WTC11 (cell line): ENCODE data around the gene MMP24OS. TPM values are rescaled to one million over a fixed set of nuclear protein-coding genes. Genes with fewer than 3 reads are reported as not detected.

ENCODE experiments used
- ATAC-seq: fragments of 200-7000 bp; cut with Tn5 transposase; 2 replicates; pipeline ENCODE4 v1.10.0; 2021; ENCODE audit warnings: mild to moderate bottlenecking, moderate library complexity
- CTCF ChIA-PET: fragments of 300-600 bp; sonication (Branson Sonifier 250); formaldehyde crosslinking; loops from one replicate; lab custom pipeline; 2021; ENCODE audit warnings: antibody characterized with exemption; lab: Charles Lee
- POLR2A ChIA-PET: fragments of 350-600 bp; sonication (Branson Sonifier 250); formaldehyde crosslinking; loops from one replicate; lab custom pipeline; 2021; ENCODE audit warnings: antibody characterized with exemption; lab: Charles Lee
- DNase-seq: peaks from one replicate; pipeline ENCODE4 v3.0.0; 2021; ENCODE audit warnings: low spot score
- H3K27ac Mint-ChIP-seq: 2 replicates; pipeline ENCODE4 v1.8.0; 2021; ENCODE audit warnings: mixed read lengths
- H3K27me3 Mint-ChIP-seq: 2 replicates; pipeline ENCODE4 v1.8.0; 2021; ENCODE audit warnings: low read depth, mild to moderate bottlenecking, moderate library complexity, mixed read lengths
- H3K36me3 Mint-ChIP-seq: 2 replicates; pipeline ENCODE4 v1.8.0; 2021; ENCODE audit warnings: mixed read lengths
- H3K4me1 Mint-ChIP-seq: 2 replicates; pipeline ENCODE4 v1.8.0; 2022; ENCODE audit warnings: mixed read lengths
- H3K4me3 Mint-ChIP-seq: 2 replicates; pipeline ENCODE4 v1.8.0; 2021; ENCODE audit warnings: mild to moderate bottlenecking, moderate library complexity, mixed read lengths
- H3K9me3 Mint-ChIP-seq: 2 replicates; pipeline ENCODE4 v1.8.0; 2021; ENCODE audit warnings: mixed read lengths
- ATF1 ChIP-seq: sonication (generic); formaldehyde crosslinking; IDR thresholded peaks from 2 replicates; pipeline ENCODE4 v1.8.1; 2023; ENCODE audit warnings: mild to moderate bottlenecking, moderate library complexity, missing genetic modification reagents
- ELF4 ChIP-seq: sonication (generic); formaldehyde crosslinking; IDR thresholded peaks from 2 replicates; pipeline ENCODE4 v1.8.1; 2022; ENCODE audit warnings: low read depth, mild to moderate bottlenecking, moderate library complexity, missing genetic modification reagents
- ETV6 ChIP-seq: sonication (generic); formaldehyde crosslinking; IDR thresholded peaks from 2 replicates; pipeline ENCODE4 v1.8.1; 2022; ENCODE audit warnings: mild to moderate bottlenecking, missing genetic modification reagents
- FOXP1 ChIP-seq: sonication (generic); formaldehyde crosslinking; IDR thresholded peaks from 2 replicates; pipeline ENCODE4 v1.8.0; 2022; ENCODE audit warnings: missing genetic modification reagents, mild to moderate bottlenecking, moderate library complexity, borderline replicate concordance
- GRHL2 ChIP-seq: fragments of 250-450 bp; sonication (Bioruptor Pico); IDR thresholded peaks from 2 replicates; pipeline ENCODE4 v1.8.0; 2022; ENCODE audit warnings: mild to moderate bottlenecking, moderate library complexity; ENCODE audit not compliant: insufficient replicate concordance, severe bottlenecking
- NFATC4 ChIP-seq: fragments of 250-450 bp; sonication (Bioruptor Pico); IDR thresholded peaks from 2 replicates; pipeline ENCODE4 v1.9.0; 2021; ENCODE audit warnings: mild to moderate bottlenecking
- NFE2L1 ChIP-seq: sonication (generic); formaldehyde crosslinking; IDR thresholded peaks from 2 replicates; pipeline ENCODE4 v1.8.1; 2023; ENCODE audit warnings: missing genetic modification reagents
- RORB ChIP-seq: fragments of 250-450 bp; sonication (Bioruptor Pico); IDR thresholded peaks from 2 replicates; pipeline ENCODE4 v1.9.0; 2021; ENCODE audit warnings: mild to moderate bottlenecking
- SP1 ChIP-seq: sonication (generic); formaldehyde crosslinking; conservative IDR thresholded peaks from 2 replicates; pipeline ENCODE4 v1.8.1; 2022; ENCODE audit warnings: missing genetic modification reagents
- ZNF232 ChIP-seq: sonication (generic); formaldehyde crosslinking; IDR thresholded peaks from 2 replicates; pipeline ENCODE4 v1.8.0; 2022; ENCODE audit warnings: mild to moderate bottlenecking, missing genetic modification reagents
- ZNF317 ChIP-seq: sonication (generic); formaldehyde crosslinking; IDR thresholded peaks from 2 replicates; pipeline ENCODE4 v1.8.1; 2023; ENCODE audit warnings: low read depth, mild to moderate bottlenecking, moderate library complexity, missing genetic modification reagents, borderline replicate concordance
- ZNF423 ChIP-seq: fragments of 250-450 bp; sonication (Bioruptor Pico); IDR thresholded peaks from 2 replicates; pipeline ENCODE4 v2.1.2; 2022; ENCODE audit warnings: mild to moderate bottlenecking, moderate library complexity
- total RNA-seq: library from RNA; stranded (reverse); gene quantifications from 3 replicates; pipeline ENCODE4 v1.2.3, GENCODE V29; 2021
- TF ChIP-seq, protein P1 (sequence below): sonication (generic); formaldehyde crosslinking; IDR thresholded peaks from 2 replicates; pipeline ENCODE4 v1.8.1; 2022; ENCODE audit warnings: low read depth, missing genetic modification reagents, borderline replicate concordance
- TF ChIP-seq, protein P2 (sequence below): sonication (generic); formaldehyde crosslinking; IDR thresholded peaks from 2 replicates; pipeline ENCODE4 v1.8.0; 2022; ENCODE audit warnings: mild to moderate bottlenecking, missing genetic modification reagents
- TF ChIP-seq, protein P3 (sequence below): fragments of 250-450 bp; sonication (Bioruptor Pico); IDR thresholded peaks from 2 replicates; pipeline ENCODE4 v1.9.0; 2021; ENCODE audit warnings: moderate library complexity, mild to moderate bottlenecking, inconsistent platforms, borderline replicate concordance
- TF ChIP-seq, protein P4 (sequence below): sonication (generic); formaldehyde crosslinking; IDR thresholded peaks from 2 replicates; pipeline ENCODE4 v1.8.1; 2022; ENCODE audit warnings: mild to moderate bottlenecking, moderate library complexity, missing genetic modification reagents
- TF ChIP-seq, protein P5 (sequence below): fragments of 250-450 bp; sonication (Bioruptor Pico); IDR thresholded peaks from 2 replicates; pipeline ENCODE4 v1.9.0; 2021; ENCODE audit warnings: mild to moderate bottlenecking
- TF ChIP-seq, protein P6 (sequence below): sonication (generic); formaldehyde crosslinking; IDR thresholded peaks from 2 replicates; pipeline ENCODE4 v1.8.1; 2022; ENCODE audit warnings: mild to moderate bottlenecking, missing genetic modification reagents, moderate library complexity, borderline replicate concordance
- TF ChIP-seq, protein P7 (sequence below): sonication (generic); formaldehyde crosslinking; IDR thresholded peaks from 2 replicates; pipeline ENCODE4 v1.8.1; 2023; ENCODE audit warnings: mild to moderate bottlenecking, missing genetic modification reagents, borderline replicate concordance

Gene MMP24OS
- total RNA-seq, 1 experiment from 2014 or later, result 50.6 TPM

DNA sequence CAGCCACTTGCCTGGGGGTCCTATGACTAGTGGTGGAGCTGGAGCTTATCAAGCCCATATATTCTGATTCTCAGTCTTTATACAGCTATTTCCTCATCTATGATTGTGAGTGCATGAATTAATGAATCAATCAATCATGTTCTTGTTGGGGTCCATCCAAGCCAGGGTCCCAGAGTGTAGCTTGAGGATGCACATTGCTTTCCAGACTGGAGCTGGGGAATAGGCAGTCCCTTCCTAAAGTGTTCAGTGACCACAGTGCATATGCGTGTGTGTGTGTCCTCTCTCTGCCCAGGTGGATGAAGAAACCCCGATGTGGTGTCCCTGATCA lies 26.3 kb downstream of the MMP24OS start (continued):
- TF ChIP-seq, protein P1, sequence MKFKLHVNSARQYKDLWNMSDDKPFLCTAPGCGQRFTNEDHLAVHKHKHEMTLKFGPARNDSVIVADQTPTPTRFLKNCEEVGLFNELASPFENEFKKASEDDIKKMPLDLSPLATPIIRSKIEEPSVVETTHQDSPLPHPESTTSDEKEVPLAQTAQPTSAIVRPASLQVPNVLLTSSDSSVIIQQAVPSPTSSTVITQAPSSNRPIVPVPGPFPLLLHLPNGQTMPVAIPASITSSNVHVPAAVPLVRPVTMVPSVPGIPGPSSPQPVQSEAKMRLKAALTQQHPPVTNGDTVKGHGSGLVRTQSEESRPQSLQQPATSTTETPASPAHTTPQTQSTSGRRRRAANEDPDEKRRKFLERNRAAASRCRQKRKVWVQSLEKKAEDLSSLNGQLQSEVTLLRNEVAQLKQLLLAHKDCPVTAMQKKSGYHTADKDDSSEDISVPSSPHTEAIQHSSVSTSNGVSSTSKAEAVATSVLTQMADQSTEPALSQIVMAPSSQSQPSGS, result no peak
- TF ChIP-seq ZNF232 (CRISPR knock-in tag) (no peak), NFE2L1 (CRISPR knock-in tag) (no peak), ZNF423 (CRISPR knock-in tag) (no peak), FOXP1 (no peak), SP1 (CRISPR knock-in tag) (no peak)
- TF ChIP-seq, protein P2, sequence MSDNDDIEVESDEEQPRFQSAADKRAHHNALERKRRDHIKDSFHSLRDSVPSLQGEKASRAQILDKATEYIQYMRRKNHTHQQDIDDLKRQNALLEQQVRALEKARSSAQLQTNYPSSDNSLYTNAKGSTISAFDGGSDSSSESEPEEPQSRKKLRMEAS (CRISPR knock-in tag), result no peak

DNA sequence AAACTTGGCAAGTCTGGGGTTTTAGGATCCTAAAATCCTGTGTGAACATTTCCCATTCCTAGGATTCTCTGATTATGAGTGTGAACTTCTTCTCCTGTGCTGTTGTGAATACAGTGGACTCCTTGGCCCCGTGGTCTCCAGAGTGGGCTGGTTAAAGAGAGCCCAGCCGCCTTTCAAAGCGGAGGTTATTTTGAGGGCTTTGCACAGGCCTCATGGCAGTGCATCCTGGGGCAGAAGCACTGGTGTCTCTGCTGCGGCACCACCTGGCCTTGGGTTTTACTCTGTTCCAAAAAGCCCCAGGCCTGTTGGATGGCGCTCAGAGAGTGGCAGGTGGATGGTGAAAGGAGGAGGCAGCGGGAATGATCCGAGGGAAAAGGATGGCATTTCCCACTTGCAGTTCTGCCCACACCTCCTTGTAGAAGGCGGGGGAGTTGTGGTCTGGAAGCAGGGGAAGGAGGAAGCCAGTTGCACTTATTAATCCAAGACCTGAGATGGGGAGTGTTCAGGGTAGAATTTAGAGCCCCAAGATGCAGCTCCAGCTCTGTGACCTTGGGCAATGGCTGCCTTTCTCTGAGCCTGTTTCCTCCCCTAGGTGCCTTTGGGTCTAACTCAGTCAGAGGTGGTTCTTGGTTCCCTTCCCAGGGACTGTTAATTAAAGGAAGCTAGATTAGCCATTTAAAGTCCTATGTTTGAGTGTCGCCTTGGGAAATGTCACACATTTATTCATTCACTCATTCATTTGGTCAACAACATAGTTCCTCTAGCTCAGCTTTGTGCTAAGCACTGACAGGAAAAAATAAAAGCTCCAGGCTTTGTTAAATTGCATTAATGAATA lies 29.1 kb downstream of the MMP24OS start:
- CTCF ChIA-PET, result interaction anchor here (2.7 kb wide), 1 partner anchor 104 kb away, joined by 10 read pairs; no protein-coding TSS in a partner anchor
- TF ChIP-seq, protein P3, sequence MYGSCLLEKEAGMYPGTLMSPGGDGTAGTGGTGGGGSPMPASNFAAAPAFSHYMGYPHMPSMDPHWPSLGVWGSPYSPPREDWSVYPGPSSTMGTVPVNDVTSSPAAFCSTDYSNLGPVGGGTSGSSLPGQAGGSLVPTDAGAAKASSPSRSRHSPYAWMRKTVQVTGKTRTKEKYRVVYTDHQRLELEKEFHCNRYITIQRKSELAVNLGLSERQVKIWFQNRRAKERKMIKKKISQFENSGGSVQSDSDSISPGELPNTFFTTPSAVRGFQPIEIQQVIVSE (CRISPR knock-in tag), result no peak
- Mint-ChIP-seq H3K4me3 (no peak overlapping the region), H3K27me3 (no peaks in the 10 kb centered on the region), H3K9me3 (no peaks in the 10 kb centered on the region), H3K27ac (peak overlapping the region; percentile 32; the same call in 1 of the 2 replicates), H3K4me1 (peaks cover 33% of the 10 kb centered on the region), H3K36me3 (no peaks in the 10 kb centered on the region)
- DNase-seq (no peak), ATAC-seq (no peak)
- POLR2A ChIA-PET, result interaction anchor here (0.8 to 1.4 kb wide), 2 partner anchors 12 to 15 kb away, joined by 3 read pairs; no protein-coding TSS in a partner anchor

DNA sequence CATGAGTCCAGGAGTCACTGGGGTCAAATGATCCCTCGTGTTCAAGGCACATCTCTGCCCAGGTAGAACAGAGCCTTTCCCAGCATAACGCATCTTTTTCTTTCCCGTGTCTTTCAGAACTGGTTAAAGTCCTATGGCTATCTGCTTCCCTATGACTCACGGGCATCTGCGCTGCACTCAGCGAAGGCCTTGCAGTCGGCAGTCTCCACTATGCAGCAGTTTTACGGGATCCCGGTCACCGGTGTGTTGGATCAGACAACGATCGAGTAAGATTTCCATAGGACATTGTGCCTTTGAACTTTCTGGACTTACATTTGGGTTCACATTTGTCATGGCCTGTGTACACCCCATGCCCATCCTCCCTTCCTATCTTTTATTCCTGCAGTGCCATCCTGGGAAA lies 31.2 kb downstream of the MMP24OS start:
- Mint-ChIP-seq H3K36me3 (no peaks in the 10 kb centered on the region), H3K27ac (no peak overlapping the region), H3K4me1 (peaks cover 25% of the 10 kb centered on the region), H3K4me3 (no peak overlapping the region), H3K9me3 (no peaks in the 10 kb centered on the region), H3K27me3 (no peaks in the 10 kb centered on the region)
- TF ChIP-seq, protein P4, sequence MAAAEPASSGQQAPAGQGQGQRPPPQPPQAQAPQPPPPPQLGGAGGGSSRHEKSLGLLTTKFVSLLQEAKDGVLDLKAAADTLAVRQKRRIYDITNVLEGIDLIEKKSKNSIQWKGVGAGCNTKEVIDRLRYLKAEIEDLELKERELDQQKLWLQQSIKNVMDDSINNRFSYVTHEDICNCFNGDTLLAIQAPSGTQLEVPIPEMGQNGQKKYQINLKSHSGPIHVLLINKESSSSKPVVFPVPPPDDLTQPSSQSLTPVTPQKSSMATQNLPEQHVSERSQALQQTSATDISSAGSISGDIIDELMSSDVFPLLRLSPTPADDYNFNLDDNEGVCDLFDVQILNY (CRISPR knock-in tag), result no peak
- no peak for TF ChIP-seq ATF1
- no peak for DNase-seq
- ChIA-PET CTCF (interaction anchor here (2.7 kb wide), 1 partner anchor 102 kb away, joined by 10 read pairs; no protein-coding TSS in a partner anchor), POLR2A (no interaction called here)
- no peak for ATAC-seq

DNA sequence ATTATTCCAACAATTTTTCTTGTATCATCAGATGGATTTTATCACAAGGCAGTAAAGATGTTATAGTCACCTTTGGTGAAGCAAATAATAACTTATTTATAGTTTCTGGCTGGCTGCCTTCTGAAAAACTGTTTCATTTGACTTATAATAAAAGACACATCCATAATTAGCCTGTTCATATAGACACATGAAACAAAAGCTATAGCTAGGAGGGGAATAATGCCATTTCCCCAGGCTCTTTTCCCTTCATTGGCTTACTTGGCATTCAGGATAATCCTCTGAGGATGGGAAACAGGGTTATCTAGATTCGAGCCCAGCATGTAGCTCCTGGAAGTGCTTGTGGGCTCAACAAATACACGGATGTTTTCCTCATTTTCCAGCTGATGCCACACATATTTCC lies 33.9 kb downstream of the MMP24OS start:
- ATAC-seq (no peak), DNase-seq (no peak)
- Mint-ChIP-seq H3K27ac (no peak overlapping the region), H3K4me1 (peaks cover 28% of the 10 kb centered on the region), H3K4me3 (no peak overlapping the region), H3K36me3 (no peaks in the 10 kb centered on the region), H3K27me3 (no peaks in the 10 kb centered on the region), H3K9me3 (no peaks in the 10 kb centered on the region)
- CTCF ChIA-PET, result interaction anchor here (1.6 kb wide), 1 partner anchor 99 kb away, joined by 5 read pairs; no protein-coding TSS in a partner anchor
- POLR2A ChIA-PET, result interaction anchor here (0.6 kb wide), 1 partner anchor 368 kb away, joined by 3 read pairs; the partner anchor contains the start of gene ACSS2
- TF ChIP-seq ELF4 (no peak), ETV6 (CRISPR knock-in tag) (no peak), RORB (CRISPR knock-in tag) (no peak), GRHL2 (no peak), NFATC4 (no peak), ZNF317 (CRISPR knock-in tag) (no peak)
- TF ChIP-seq, protein P5, sequence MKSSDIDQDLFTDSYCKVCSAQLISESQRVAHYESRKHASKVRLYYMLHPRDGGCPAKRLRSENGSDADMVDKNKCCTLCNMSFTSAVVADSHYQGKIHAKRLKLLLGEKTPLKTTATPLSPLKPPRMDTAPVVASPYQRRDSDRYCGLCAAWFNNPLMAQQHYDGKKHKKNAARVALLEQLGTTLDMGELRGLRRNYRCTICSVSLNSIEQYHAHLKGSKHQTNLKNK (CRISPR knock-in tag), result no peak
- TF ChIP-seq, protein P2 (CRISPR knock-in tag), result no peak
- TF ChIP-seq, protein P6, sequence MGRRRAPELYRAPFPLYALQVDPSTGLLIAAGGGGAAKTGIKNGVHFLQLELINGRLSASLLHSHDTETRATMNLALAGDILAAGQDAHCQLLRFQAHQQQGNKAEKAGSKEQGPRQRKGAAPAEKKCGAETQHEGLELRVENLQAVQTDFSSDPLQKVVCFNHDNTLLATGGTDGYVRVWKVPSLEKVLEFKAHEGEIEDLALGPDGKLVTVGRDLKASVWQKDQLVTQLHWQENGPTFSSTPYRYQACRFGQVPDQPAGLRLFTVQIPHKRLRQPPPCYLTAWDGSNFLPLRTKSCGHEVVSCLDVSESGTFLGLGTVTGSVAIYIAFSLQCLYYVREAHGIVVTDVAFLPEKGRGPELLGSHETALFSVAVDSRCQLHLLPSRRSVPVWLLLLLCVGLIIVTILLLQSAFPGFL (CRISPR knock-in tag), result no peak
- TF ChIP-seq, protein P7, sequence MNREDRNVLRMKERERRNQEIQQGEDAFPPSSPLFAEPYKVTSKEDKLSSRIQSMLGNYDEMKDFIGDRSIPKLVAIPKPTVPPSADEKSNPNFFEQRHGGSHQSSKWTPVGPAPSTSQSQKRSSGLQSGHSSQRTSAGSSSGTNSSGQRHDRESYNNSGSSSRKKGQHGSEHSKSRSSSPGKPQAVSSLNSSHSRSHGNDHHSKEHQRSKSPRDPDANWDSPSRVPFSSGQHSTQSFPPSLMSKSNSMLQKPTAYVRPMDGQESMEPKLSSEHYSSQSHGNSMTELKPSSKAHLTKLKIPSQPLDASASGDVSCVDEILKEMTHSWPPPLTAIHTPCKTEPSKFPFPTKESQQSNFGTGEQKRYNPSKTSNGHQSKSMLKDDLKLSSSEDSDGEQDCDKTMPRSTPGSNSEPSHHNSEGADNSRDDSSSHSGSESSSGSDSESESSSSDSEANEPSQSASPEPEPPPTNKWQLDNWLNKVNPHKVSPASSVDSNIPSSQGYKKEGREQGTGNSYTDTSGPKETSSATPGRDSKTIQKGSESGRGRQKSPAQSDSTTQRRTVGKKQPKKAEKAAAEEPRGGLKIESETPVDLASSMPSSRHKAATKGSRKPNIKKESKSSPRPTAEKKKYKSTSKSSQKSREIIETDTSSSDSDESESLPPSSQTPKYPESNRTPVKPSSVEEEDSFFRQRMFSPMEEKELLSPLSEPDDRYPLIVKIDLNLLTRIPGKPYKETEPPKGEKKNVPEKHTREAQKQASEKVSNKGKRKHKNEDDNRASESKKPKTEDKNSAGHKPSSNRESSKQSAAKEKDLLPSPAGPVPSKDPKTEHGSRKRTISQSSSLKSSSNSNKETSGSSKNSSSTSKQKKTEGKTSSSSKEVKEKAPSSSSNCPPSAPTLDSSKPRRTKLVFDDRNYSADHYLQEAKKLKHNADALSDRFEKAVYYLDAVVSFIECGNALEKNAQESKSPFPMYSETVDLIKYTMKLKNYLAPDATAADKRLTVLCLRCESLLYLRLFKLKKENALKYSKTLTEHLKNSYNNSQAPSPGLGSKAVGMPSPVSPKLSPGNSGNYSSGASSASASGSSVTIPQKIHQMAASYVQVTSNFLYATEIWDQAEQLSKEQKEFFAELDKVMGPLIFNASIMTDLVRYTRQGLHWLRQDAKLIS (CRISPR knock-in tag), result no peak
